Neural cell (in vitro differentiated cells): ENCODE results near the gene LMNB1.

ENCODE experiments used
- CTCF ChIP-seq: fragments of 450-650 bp; IDR thresholded peaks from 2 replicates; pipeline ENCODE4 v1.5.1; 2014; ENCODE audit warnings: antibody characterized with exemption, mild to moderate bottlenecking, moderate library complexity; ENCODE audit not compliant: poor library complexity, severe bottlenecking
- EP300 ChIP-seq: fragments of 450-650 bp; conservative IDR thresholded peaks from 2 replicates; pipeline ENCODE4 v1.6.1; 2014; ENCODE audit warnings: antibody characterized with exemption, mild to moderate bottlenecking, moderate library complexity; ENCODE audit not compliant: poor library complexity, severe bottlenecking
- POLR2AphosphoS5 ChIP-seq: IDR thresholded peaks from 2 replicates; pipeline ENCODE4 v1.6.1; 2012
- RAD21 ChIP-seq: fragments of 450-650 bp; conservative IDR thresholded peaks from 2 replicates; pipeline ENCODE4 v1.6.1; 2014; ENCODE audit warnings: antibody characterized with exemption, mild to moderate bottlenecking, moderate library complexity
- SMC3 ChIP-seq: fragments of 450-650 bp; conservative IDR thresholded peaks from 2 replicates; pipeline ENCODE4 v1.6.1; 2014; ENCODE audit warnings: antibody characterized with exemption, mild to moderate bottlenecking, moderate library complexity; ENCODE audit not compliant: poor library complexity

- TF ChIP-seq CTCF (no peak), EP300 (no peak), POLR2AphosphoS5 (no peak), SMC3 (no peak), RAD21 (no peak)
Measured at GRCh38 chr5:126846744-126847455, 70.0 kb downstream of the LMNB1 start.
